Endothelial cell of umbilical vein (primary cell): ENCODE data around the gene EPHX1. TPM values are rescaled to one million over a fixed set of nuclear protein-coding genes. Genes with fewer than 3 reads are reported as not detected.

ENCODE experiments used
- BruUV-seq: library from RNA; stranded (reverse); fragments of 400-500 nt; replicated peaks from 2 replicates; lab custom pipeline; 2021; lab: Mats Ljungman, UMichigan
- CTCF ChIA-PET: fragments of 300-600, 350-600 bp; sonication (Branson Sonifier 250); formaldehyde crosslinking; loops from one replicate; lab custom pipeline; 2021; ENCODE audit warnings: antibody characterized with exemption, inconsistent platforms; lab: Charles Lee
- POLR2A ChIA-PET: fragments of 300-600, 350-600 bp; sonication (Branson Sonifier 250); formaldehyde crosslinking; loops from one replicate; lab custom pipeline; 2021; ENCODE audit warnings: antibody characterized with exemption, inconsistent platforms; lab: Charles Lee
- DNase-seq: peaks from one replicate; pipeline ENCODE4 v3.0.0-alpha.2; 2011; ENCODE audit warnings: low read depth, low spot score
- FAIRE-seq: peaks from 2 replicates; lab custom pipeline; 2011; peaks lifted over from hg19 to GRCh38; lab: Jason Lieb, UNC
- H2AFZ ChIP-seq: 2 replicates; pipeline ENCODE4 v1.6.0; 2012; ENCODE audit warnings: low read depth, low read length, control low read depth, inconsistent platforms
- H3K27ac ChIP-seq: 2 replicates; pipeline ENCODE4 v1.5.1; 2011; ENCODE audit warnings: low read depth, mild to moderate bottlenecking, control low read depth, low read length, moderate library complexity; ENCODE audit not compliant: insufficient read depth
- H3K27me3 ChIP-seq, 2 experiments: 2 replicates each; pipeline versions ENCODE4 v1.6.0 to v1.6.1; 2011; ENCODE audit warnings: low read length in 2 of 2, mixed read lengths in 1 of 2; ENCODE audit not compliant: control insufficient read depth in 2 of 2, insufficient read depth in 2 of 2
- H3K36me3 ChIP-seq, 2 experiments: 2 replicates in 1 of 2; 3 replicates in 1 of 2; pipeline ENCODE4 v1.5.1; 2011; ENCODE audit warnings: low read length in 2 of 2, mild to moderate bottlenecking in 1 of 2, moderate library complexity in 1 of 2; ENCODE audit not compliant: control insufficient read depth in 2 of 2, insufficient read depth in 2 of 2; ENCODE audit errors: extremely low read depth in 1 of 2
- H3K4me1 ChIP-seq: 3 replicates; pipeline ENCODE4 v1.5.1; 2011; ENCODE audit warnings: mild to moderate bottlenecking, low read length; ENCODE audit not compliant: control insufficient read depth, insufficient read depth; ENCODE audit errors: extremely low read depth
- H3K4me2 ChIP-seq: 2 replicates; pipeline ENCODE4 v1.6.1; 2011; ENCODE audit warnings: low read length, control low read depth, mixed read lengths; ENCODE audit not compliant: insufficient read depth
- H3K4me3 ChIP-seq, 3 experiments: fragments of 200-600 bp in 1 of 3; sonication (generic), shearing (Covaris generic) in 1 of 3; replicated peaks in 1 of 3; 2 replicates each; pipeline ENCODE4 v1.5.1; 2011 to 2016; ENCODE audit warnings: control low read depth in 3 of 3, low read length in 3 of 3, mild to moderate bottlenecking in 2 of 3, inconsistent platforms in 1 of 3, low read depth in 1 of 3, moderate library complexity in 1 of 3; ENCODE audit not compliant: insufficient read depth in 1 of 3
- H3K79me2 ChIP-seq: 2 replicates; pipeline ENCODE4 v1.6.0; 2012; ENCODE audit warnings: low read length, inconsistent platforms; ENCODE audit not compliant: control insufficient read depth, insufficient read depth
- H3K9ac ChIP-seq: replicated peaks from 2 replicates; pipeline ENCODE3; 2011; ENCODE audit warnings: low read length, control low read depth; ENCODE audit not compliant: insufficient read depth; ENCODE audit errors: extremely low read depth
- H3K9me1 ChIP-seq: replicated peaks from 3 replicates; pipeline ENCODE4 v1.6.0; 2011; ENCODE audit warnings: mild to moderate bottlenecking, low read length; ENCODE audit not compliant: control insufficient read depth, insufficient read depth; ENCODE audit errors: extremely low read depth
- H3K9me3 ChIP-seq: replicated peaks from 2 replicates; pipeline ENCODE4 v1.5.1; 2012; ENCODE audit warnings: low read length, inconsistent platforms; ENCODE audit not compliant: control insufficient read depth, insufficient read depth
- H4K20me1 ChIP-seq: replicated peaks from 2 replicates; pipeline ENCODE3; 2011; ENCODE audit warnings: mild to moderate bottlenecking, low read length; ENCODE audit not compliant: control insufficient read depth, insufficient read depth; ENCODE audit errors: extremely low read depth
- EZH2 ChIP-seq: IDR thresholded peaks from 2 replicates; pipeline ENCODE4 v1.6.1; 2012; ENCODE audit warnings: borderline replicate concordance, low read depth, mild to moderate bottlenecking, moderate library complexity, low read length, inconsistent platforms; ENCODE audit not compliant: severe bottlenecking
- FOS ChIP-seq: IDR thresholded peaks from 2 replicates; pipeline ENCODE4 v1.6.1; 2011; ENCODE audit warnings: mild to moderate bottlenecking, low read length, moderate library complexity, borderline replicate concordance; ENCODE audit not compliant: insufficient read depth
- GATA2 ChIP-seq: IDR thresholded peaks from 2 replicates; pipeline ENCODE4 v1.7.0; 2011; ENCODE audit warnings: low read depth, mild to moderate bottlenecking, moderate library complexity, mixed read lengths, low read length; ENCODE audit not compliant: insufficient read length, insufficient read depth
- JUN ChIP-seq: IDR thresholded peaks from 2 replicates; pipeline ENCODE4 v1.6.1; 2011; ENCODE audit warnings: borderline replicate concordance, low read depth; ENCODE audit not compliant: insufficient read length, insufficient read depth
- MYC ChIP-seq: IDR thresholded peaks from one replicate; pipeline ENCODE4 v1.6.1; 2011; ENCODE audit warnings: mild to moderate bottlenecking, low read depth, low read length
- POLR2A ChIP-seq: IDR thresholded peaks from 2 replicates; pipeline ENCODE4 v1.6.1; 2012; ENCODE audit warnings: low read depth, mild to moderate bottlenecking, control low read depth, low read length
- POLR2AphosphoS5 ChIP-seq: IDR thresholded peaks from 2 replicates; pipeline ENCODE4 v1.6.1; 2012; ENCODE audit warnings: low read depth, mild to moderate bottlenecking, control low read depth, low read length, moderate library complexity; ENCODE audit not compliant: insufficient read depth
- dilution Hi-C: fragments of 300-500 bp; cut with MboI; formaldehyde crosslinking; loops from one replicate; pipeline ENCODE4 v1.15.0; 2019; ENCODE audit warnings: low sequenced_read_pairs; ENCODE audit not compliant: extremely low pct_ligation_motif_present
- intact Hi-C: fragments of 100-400 bp; cut with micrococcal nuclease; formaldehyde crosslinking; loops from one replicate; pipeline ENCODE4 v1.10.0; 2022
- polyA plus RNA-seq, 4 experiments: library from polyadenylated mRNA; depleted of rRNA in 3 of 4; stranded (reverse) in 3 of 4; unstranded in 1 of 4; fragments of >200 nt; gene quantifications; 2 replicates each; pipeline versions ENCODE4 v1.2.1 to v1.2.3, GENCODE V29; 2011 to 2012; ENCODE audit warnings: missing spikeins in 1 of 4
- total RNA-seq: library from RNA; stranded (reverse); gene quantifications from 2 replicates; pipeline ENCODE4 v1.2.3, GENCODE V29; 2021
- TF ChIP-seq, protein P1 (sequence below): IDR thresholded peaks from 2 replicates; pipeline ENCODE4 v1.6.1; 2011; ENCODE audit not compliant: insufficient read depth, insufficient read length
- TF ChIP-seq, protein P2 (sequence below), 2 donors: IDR thresholded peaks; 1 replicate in 1 of 2; 2 replicates in 1 of 2; pipeline ENCODE4 v1.5.1; 2011; ENCODE audit warnings: low read length in 2 of 2, mild to moderate bottlenecking in 2 of 2, moderate library complexity in 2 of 2, control low read depth in 1 of 2, inconsistent platforms in 1 of 2, low read depth in 1 of 2; ENCODE audit not compliant: insufficient read depth in 1 of 2; ENCODE audit errors: extremely low read depth in 1 of 2

The EPHX1 gene
- total and polyA plus RNA-seq, 2 donors (not counting 3 experiments of a cell fraction or from before 2014, with no cell fraction given), result 23.7 to 25.2 TPM

DNA sequence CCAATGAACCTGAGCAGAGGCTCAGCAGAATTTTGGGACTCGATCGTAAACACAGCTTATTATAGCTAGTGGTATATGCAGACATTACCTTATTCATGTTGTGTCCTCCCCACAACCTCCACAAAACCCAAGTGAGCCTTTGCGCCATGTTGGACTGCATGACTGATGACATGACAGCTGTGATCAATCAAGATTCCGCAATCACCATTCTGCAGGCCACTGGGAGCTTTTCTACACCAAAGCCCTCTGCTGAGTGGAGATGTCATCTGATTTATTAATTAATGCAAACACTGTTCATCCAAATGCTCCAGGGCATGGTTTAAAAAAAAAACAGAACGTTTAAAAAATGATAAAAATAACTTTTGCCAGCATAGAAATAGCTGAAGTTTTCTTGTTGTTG is 40.2 kb upstream of the EPHX1 start:
- no peak for FAIRE-seq
- Histone ChIP-seq H3K4me1 (peaks cover 26% of the 10 kb centered on the region), H3K9me1 (no peaks in the 10 kb centered on the region), H3K27me3 (no peaks in the 10 kb centered on the region), H3K9ac (no peak overlapping the region), H2AFZ (no peak overlapping the region), H4K20me1 (no peaks in the 10 kb centered on the region), H3K9me3 (no peaks in the 10 kb centered on the region), H3K4me2 (no peak overlapping the region), H3K79me2 (no peaks in the 10 kb centered on the region), H3K36me3 (no peaks in the 10 kb centered on the region), H3K27ac (no peak overlapping the region), H3K4me3 (no peak overlapping the region)
- POLR2A ChIA-PET, result no interaction called here
- dilution Hi-C loops, result no loop called here
- CTCF ChIA-PET, result interaction anchor here (0.7 to 3.1 kb wide), 9 partner anchors 7 to 295 kb away, joined by 3 to 20 read pairs (median 4); partner anchors contain the start of genes ENAH and SRP9
- no TSS peak for BruUV-seq
- TF ChIP-seq, protein P1, sequence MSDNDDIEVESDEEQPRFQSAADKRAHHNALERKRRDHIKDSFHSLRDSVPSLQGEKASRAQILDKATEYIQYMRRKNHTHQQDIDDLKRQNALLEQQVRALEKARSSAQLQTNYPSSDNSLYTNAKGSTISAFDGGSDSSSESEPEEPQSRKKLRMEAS, result no peak
- TF ChIP-seq MYC (no peak), FOS (no peak), POLR2AphosphoS5 (no peak), GATA2 (no peak)
- intact Hi-C loops, result no loop called here
- no peak for DNase-seq

DNA sequence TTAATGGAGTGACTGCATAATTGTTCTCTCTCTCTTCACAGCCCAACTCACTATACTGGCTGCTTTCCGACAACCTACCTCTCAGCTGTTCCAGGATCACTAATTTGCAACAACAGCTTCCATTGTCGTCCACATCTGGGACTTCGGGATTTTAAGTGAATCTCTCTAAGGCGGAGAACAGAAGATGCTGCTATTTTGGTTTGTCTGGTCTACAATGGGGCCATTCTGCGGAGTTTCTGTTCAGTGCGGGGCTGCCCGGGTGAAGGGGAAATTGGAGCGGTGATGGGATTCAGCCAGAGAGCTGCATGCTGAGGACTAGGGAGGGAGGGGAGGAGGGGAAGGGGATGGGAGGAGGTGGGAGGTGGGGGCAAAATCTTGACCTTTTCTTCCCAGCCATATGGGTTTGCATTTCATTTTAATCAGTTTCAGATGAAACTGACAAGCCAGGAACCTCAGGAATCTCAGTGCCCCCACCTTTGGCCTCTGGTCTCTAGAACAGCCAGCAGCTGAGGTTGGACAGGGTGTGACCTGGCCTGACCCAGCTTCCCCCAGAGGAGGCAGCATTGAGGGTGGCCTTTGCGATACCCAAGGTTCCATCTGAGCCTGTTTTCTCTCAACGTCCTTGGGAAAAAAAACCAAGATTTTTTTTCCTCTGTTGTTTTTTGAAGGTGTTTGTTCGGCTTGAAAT is 39.2 kb upstream of the EPHX1 start:
- Histone ChIP-seq H3K27me3 (no peaks in the 10 kb centered on the region), H3K9me3 (no peaks in the 10 kb centered on the region), H2AFZ (no peak overlapping the region), H3K36me3 (no peaks in the 10 kb centered on the region), H3K4me3 (no peak overlapping the region), H3K79me2 (no peaks in the 10 kb centered on the region), H3K4me2 (no peak overlapping the region), H3K27ac (no peak overlapping the region), H3K9me1 (no peaks in the 10 kb centered on the region), H3K9ac (no peak overlapping the region), H3K4me1 (peaks cover 26% of the 10 kb centered on the region), H4K20me1 (no peaks in the 10 kb centered on the region)
- no TSS peak for BruUV-seq
- no peak for FAIRE-seq
- POLR2A ChIA-PET, result no interaction called here
- DNase-seq, result no peak
- TF ChIP-seq, protein P2, sequence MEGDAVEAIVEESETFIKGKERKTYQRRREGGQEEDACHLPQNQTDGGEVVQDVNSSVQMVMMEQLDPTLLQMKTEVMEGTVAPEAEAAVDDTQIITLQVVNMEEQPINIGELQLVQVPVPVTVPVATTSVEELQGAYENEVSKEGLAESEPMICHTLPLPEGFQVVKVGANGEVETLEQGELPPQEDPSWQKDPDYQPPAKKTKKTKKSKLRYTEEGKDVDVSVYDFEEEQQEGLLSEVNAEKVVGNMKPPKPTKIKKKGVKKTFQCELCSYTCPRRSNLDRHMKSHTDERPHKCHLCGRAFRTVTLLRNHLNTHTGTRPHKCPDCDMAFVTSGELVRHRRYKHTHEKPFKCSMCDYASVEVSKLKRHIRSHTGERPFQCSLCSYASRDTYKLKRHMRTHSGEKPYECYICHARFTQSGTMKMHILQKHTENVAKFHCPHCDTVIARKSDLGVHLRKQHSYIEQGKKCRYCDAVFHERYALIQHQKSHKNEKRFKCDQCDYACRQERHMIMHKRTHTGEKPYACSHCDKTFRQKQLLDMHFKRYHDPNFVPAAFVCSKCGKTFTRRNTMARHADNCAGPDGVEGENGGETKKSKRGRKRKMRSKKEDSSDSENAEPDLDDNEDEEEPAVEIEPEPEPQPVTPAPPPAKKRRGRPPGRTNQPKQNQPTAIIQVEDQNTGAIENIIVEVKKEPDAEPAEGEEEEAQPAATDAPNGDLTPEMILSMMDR (IDR thresholded peaks at IDR 0.05; ENCODE audit: extremely low read depth in 1 of 2, insufficient read depth in 1 of 2, low read depth in 1 of 2, low read length in 2 of 2), result no peak
- TF ChIP-seq GATA2 (no peak), POLR2AphosphoS5 (no peak), POLR2A (no peak), FOS (no peak), MYC (no peak), EZH2 (no peak), JUN (no peak)
- TF ChIP-seq, protein P1, result no peak
- dilution Hi-C loops (no loop called here), intact Hi-C loops (no loop called here)
- CTCF ChIA-PET, result interaction anchor here (0.7 to 4.1 kb wide), 14 partner anchors 22 to 296 kb away, joined by 3 to 81 read pairs (median 12); partner anchors contain the start of gene ENAH
